Measurements from ENCODE around the gene TMEM161A.

GRCh38 chr19:19101540-19101939 is 36.7 kb downstream of the TMEM161A start:
- no peak for TF ChIP-seq POLR2A (IDR thresholded peaks at IDR 0.05)
- TF ChIP-seq CTCF (IDR thresholded peaks at IDR 0.05), result no peak
- TF ChIP-seq POLR2AphosphoS5 (IDR thresholded peaks at IDR 0.05; ENCODE audit: insufficient read depth in 1 of 2, low read depth in 1 of 2), result no peak
